ENCODE measurements around the gene CSPG4.

GRCh38 chr15:75672646-75673425, 39.8 kb downstream of the CSPG4 start:
- TF ChIP-seq CTCF (IDR thresholded peaks at IDR 0.05), result no peak
- TF ChIP-seq POLR2A (IDR thresholded peaks at IDR 0.05), result no peak
